Effector memory CD4-positive, alpha-beta T cell (primary cell): Measurements from ENCODE around the gene GAK.
A peak's percentile ranks its signal among the peaks of the same experiment; 100 is the strongest.
"Not testable (repeated sequence)": the region's sequence is repeated elsewhere in the genome, so short reads cannot be mapped to it uniquely, and the experiment has no call there.

Experiments
- DNase-seq, 3 donors: peaks; one replicate each; pipeline ENCODE4 v3.0.0-alpha.2; 2020
- H3K27ac ChIP-seq: 2 replicates; pipeline ENCODE4 v1.7.0; 2013; ENCODE audit warnings: mild to moderate bottlenecking, low read length, moderate library complexity; ENCODE audit not compliant: insufficient read depth, poor library complexity, severe bottlenecking
- H3K27me3 ChIP-seq: replicated peaks from 2 replicates; pipeline ENCODE4 v1.7.0; 2013; ENCODE audit warnings: mild to moderate bottlenecking, low read length; ENCODE audit not compliant: insufficient read depth, control insufficient read depth, poor library complexity, severe bottlenecking
- H3K36me3 ChIP-seq: 2 replicates; pipeline ENCODE4 v1.7.0; 2013; ENCODE audit warnings: mild to moderate bottlenecking, low read length, moderate library complexity; ENCODE audit not compliant: control insufficient read depth, insufficient read depth
- H3K4me1 ChIP-seq: 2 replicates; pipeline ENCODE4 v1.7.0; 2013; ENCODE audit warnings: low read length, mild to moderate bottlenecking; ENCODE audit not compliant: control insufficient read depth, insufficient read depth, poor library complexity, severe bottlenecking
- H3K4me3 ChIP-seq: 2 replicates; pipeline ENCODE4 v1.7.0; 2013; ENCODE audit warnings: low read length, low read depth, mild to moderate bottlenecking; ENCODE audit not compliant: insufficient read depth, poor library complexity, severe bottlenecking
- H3K9me3 ChIP-seq: 2 replicates; pipeline ENCODE4 v1.7.0; 2013; ENCODE audit warnings: mild to moderate bottlenecking, low read length, moderate library complexity; ENCODE audit not compliant: control insufficient read depth

Gene GAK

GRCh38 chr4:939508-939907, 7.4 kb upstream of the GAK start:
- not testable (repeated sequence) for H3K27ac ChIP-seq, H3K9me3 ChIP-seq, H3K27me3 ChIP-seq, H3K4me3 ChIP-seq, H3K4me1 ChIP-seq, DNase-seq, H3K36me3 ChIP-seq

- Histone ChIP-seq H3K27me3 (no peaks in the 10 kb centered on the region), H3K27ac (peak overlapping the region; percentile 92), H3K36me3 (no peaks in the 10 kb centered on the region), H3K4me1 (peaks cover 22% of the 10 kb centered on the region), H3K9me3 (no peaks in the 10 kb centered on the region), H3K4me3 (peak overlapping the region; percentile 99)
- DNase-seq: no peak
These were observed 576 bp upstream of the GAK start for GRCh38 chr4:932713-933070.

GRCh38 chr4:931194-931959, 739 bp downstream of the GAK start:
- H3K27ac ChIP-seq: peak overlapping the region; percentile 92
- DNase-seq: peak in 1 of 3 donors; percentile 18
- H3K27me3 ChIP-seq: no peaks in the 10 kb centered on the region
- no peaks in the 10 kb centered on the region for H3K9me3 ChIP-seq
- H3K4me1 ChIP-seq: peaks cover 22% of the 10 kb centered on the region
- no peaks in the 10 kb centered on the region for H3K36me3 ChIP-seq
- H3K4me3 ChIP-seq: peak overlapping the region; percentile 99

- peak overlapping the region; percentile 92 for H3K27ac ChIP-seq
- H3K4me1 ChIP-seq: peaks cover 26% of the 10 kb centered on the region
These were observed 1.3 kb downstream of the GAK start for GRCh38 chr4:930827-931193.

GRCh38 chr4:930028-930551, 2.0 kb downstream of the GAK start:
- Histone ChIP-seq H3K4me3 (peak overlapping the region; percentile 99), H3K9me3 (no peaks in the 10 kb centered on the region), H3K36me3 (no peaks in the 10 kb centered on the region), H3K27me3 (no peaks in the 10 kb centered on the region), H3K4me1 (peaks cover 27% of the 10 kb centered on the region), H3K27ac (peak overlapping the region; percentile 92)
- DNase-seq: no peak

More at GRCh38 chr4:930827-931193, 1.3 kb downstream of the GAK start:
- Histone ChIP-seq H3K9me3 (no peaks in the 10 kb centered on the region), H3K36me3 (no peaks in the 10 kb centered on the region), H3K4me3 (peak overlapping the region; percentile 99), H3K27me3 (no peaks in the 10 kb centered on the region)
- DNase-seq: no peak

- Histone ChIP-seq H3K4me3 (no peak overlapping the region), H3K27me3 (no peaks in the 10 kb centered on the region), H3K9me3 (no peaks in the 10 kb centered on the region), H3K27ac (no peak overlapping the region), H3K36me3 (no peaks in the 10 kb centered on the region), H3K4me1 (peaks cover 27% of the 10 kb centered on the region)
- DNase-seq: no peak
These were observed 2.9 kb downstream of the GAK start for GRCh38 chr4:929096-929765.

- not testable (repeated sequence) for H3K27me3 ChIP-seq, DNase-seq, H3K27ac ChIP-seq, H3K9me3 ChIP-seq, H3K36me3 ChIP-seq, H3K4me3 ChIP-seq
- peaks cover 27% of the 10 kb centered on the region for H3K4me1 ChIP-seq
These were observed 4.5 kb downstream of the GAK start for GRCh38 chr4:927566-927965.

GRCh38 chr4:926538-926937, 5.6 kb downstream of the GAK start:
- DNase-seq: no peak
- no peaks in the 10 kb centered on the region for H3K27me3 ChIP-seq
- no peak overlapping the region for H3K27ac ChIP-seq
- no peaks in the 10 kb centered on the region for H3K9me3 ChIP-seq
- H3K4me1 ChIP-seq: peaks cover 27% of the 10 kb centered on the region
- H3K36me3 ChIP-seq: no peaks in the 10 kb centered on the region
- H3K4me3 ChIP-seq: no peak overlapping the region

GRCh38 chr4:925771-926500, 6.2 kb downstream of the GAK start:
- Histone ChIP-seq H3K4me1 (peaks cover 23% of the 10 kb centered on the region), H3K27me3 (no peaks in the 10 kb centered on the region), H3K27ac (no peak overlapping the region), H3K4me3 (no peak overlapping the region), H3K36me3 (no peaks in the 10 kb centered on the region), H3K9me3 (no peaks in the 10 kb centered on the region)
- DNase-seq: no peak

- no peaks in the 10 kb centered on the region for H3K36me3 ChIP-seq
- peaks cover 15% of the 10 kb centered on the region for H3K4me1 ChIP-seq
- no peak overlapping the region for H3K4me3 ChIP-seq
- no peaks in the 10 kb centered on the region for H3K27me3 ChIP-seq
- H3K27ac ChIP-seq: no peak overlapping the region
- DNase-seq: no peak
- no peaks in the 10 kb centered on the region for H3K9me3 ChIP-seq
These were observed 6.9 kb downstream of the GAK start for GRCh38 chr4:925171-925570.
